Fibroblast of pulmonary artery (primary cell): Measurements from ENCODE around the gene TADA3.

ENCODE experiments used
- DNase-seq: peaks from one replicate; pipeline ENCODE4 v3.0.0-alpha.2; 2010; ENCODE audit warnings: low read depth
- H3K4me3 ChIP-seq: replicated peaks from 2 replicates; pipeline ENCODE4 v1.5.1; 2011; ENCODE audit warnings: low read depth, mild to moderate bottlenecking, control low read depth, low read length, moderate library complexity
- TF ChIP-seq, protein P1 (sequence below): IDR thresholded peaks from 2 replicates; pipeline ENCODE4 v1.5.1; 2011; ENCODE audit warnings: mild to moderate bottlenecking, control low read depth, low read length, inconsistent platforms; ENCODE audit errors: missing control alignments

TADA3 gene

DNA sequence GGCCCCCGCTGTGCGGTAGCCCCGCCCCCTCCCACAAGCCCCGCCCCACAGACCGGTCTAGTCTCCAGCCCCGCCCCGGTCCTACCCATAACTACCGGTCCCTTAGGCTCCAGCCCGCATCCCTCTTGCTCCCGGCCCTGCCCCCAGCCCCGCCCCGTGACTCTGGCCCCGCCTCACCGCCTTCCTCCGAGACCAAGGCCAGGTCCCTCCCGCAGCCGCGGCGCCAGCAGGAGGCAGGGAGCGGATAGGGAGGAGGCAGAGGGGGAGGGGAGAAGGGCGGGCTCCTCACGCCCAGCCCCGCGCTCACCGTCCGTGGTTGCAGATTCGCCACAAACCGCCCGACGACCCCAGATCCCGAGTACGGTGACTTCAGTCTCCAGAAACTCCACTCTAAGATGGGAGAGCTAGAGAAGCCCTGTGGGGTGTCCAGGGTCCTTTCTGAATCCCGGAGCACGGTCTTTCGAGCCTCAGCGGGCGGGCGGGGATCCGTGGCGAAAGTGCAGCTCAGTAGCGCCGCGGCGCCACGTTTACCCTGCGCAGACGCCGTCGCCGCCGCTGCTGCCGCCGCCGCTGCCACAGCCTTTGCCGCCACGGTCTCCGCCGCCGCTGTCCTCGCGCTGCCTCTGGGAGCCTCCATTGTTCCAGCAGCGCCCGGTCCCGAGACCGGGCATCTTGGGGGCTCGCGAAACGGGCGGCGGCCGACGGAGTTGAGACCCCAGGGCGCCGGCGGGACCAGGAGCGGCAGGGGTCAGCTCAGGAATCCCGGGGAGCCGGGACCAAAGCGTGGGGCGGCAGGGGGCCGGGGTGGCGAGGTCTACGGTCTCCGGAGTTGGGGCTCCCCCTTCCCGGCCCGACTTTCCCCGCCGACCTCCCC, 60.8 kb downstream of the TADA3 start, which contains the start of gene BRPF1:
TSS of gene BRPF1 (plus strand) at position 530 of the 874 bp plus-strand sequence. CDS start 2,406 bp downstream, outside the sequence.
- peak within 1 kb of the TSS; percentile 85 for H3K4me3 ChIP-seq
- TF ChIP-seq, protein P1, sequence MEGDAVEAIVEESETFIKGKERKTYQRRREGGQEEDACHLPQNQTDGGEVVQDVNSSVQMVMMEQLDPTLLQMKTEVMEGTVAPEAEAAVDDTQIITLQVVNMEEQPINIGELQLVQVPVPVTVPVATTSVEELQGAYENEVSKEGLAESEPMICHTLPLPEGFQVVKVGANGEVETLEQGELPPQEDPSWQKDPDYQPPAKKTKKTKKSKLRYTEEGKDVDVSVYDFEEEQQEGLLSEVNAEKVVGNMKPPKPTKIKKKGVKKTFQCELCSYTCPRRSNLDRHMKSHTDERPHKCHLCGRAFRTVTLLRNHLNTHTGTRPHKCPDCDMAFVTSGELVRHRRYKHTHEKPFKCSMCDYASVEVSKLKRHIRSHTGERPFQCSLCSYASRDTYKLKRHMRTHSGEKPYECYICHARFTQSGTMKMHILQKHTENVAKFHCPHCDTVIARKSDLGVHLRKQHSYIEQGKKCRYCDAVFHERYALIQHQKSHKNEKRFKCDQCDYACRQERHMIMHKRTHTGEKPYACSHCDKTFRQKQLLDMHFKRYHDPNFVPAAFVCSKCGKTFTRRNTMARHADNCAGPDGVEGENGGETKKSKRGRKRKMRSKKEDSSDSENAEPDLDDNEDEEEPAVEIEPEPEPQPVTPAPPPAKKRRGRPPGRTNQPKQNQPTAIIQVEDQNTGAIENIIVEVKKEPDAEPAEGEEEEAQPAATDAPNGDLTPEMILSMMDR: no peak

DNA sequence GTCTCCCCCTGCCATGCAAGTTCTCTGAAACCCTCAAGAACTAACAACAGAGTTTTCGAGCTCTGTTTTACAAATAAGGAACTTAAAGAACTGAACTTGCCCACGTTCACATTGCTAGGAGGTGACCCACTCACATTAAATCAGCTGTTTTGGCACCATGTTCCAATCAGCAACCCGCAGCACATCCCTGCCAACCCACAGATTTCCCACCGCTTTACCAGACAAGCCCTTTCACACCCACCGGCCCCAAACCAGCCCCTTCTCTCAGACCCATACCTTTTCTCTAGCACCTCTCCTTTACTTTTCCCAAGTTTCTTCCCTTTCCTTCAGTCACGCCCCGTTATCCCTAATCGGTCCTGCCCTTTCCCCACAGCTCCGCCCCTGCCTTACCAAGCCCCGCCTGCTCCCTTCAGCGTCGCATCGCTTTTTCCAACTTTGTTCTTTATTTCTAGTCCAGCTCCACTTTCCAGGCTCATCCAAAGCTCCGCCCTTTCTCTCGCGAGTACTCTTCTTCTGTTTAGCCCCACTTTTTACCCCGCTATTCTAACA, 61.5 kb downstream of the TADA3 start:
- TF ChIP-seq, protein P1: no peak
- DNase-seq: peak; percentile 38
- H3K4me3 ChIP-seq: peak overlapping the region; percentile 69

More for the DNA sequence above, 60.8 kb downstream of the TADA3 start, which contains the start of gene BRPF1:
- DNase-seq: peak; percentile 99
